Sigmoid colon (tissue), 4 donors: Measurements from ENCODE around the gene PBLD.

Experiments used
- CTCF ChIP-seq, 4 experiments: fragments of 450-650 bp in 3 of 4; fragments of 200-600 bp in 1 of 4; IDR thresholded peaks; one replicate each; pipeline ENCODE4 v1.5.1; 2016 to 2019; ENCODE audit warnings: antibody characterized with exemption in 4 of 4, mild to moderate bottlenecking in 3 of 4, moderate library complexity in 2 of 4
- EP300 ChIP-seq, 4 donors: sonication (generic); formaldehyde crosslinking; IDR thresholded peaks; one replicate each; pipeline ENCODE4 v1.6.1; 2017; ENCODE audit warnings: antibody characterized with exemption in 4 of 4
- POLR2AphosphoS5 ChIP-seq, 4 donors: sonication (generic); formaldehyde crosslinking; IDR thresholded peaks; one replicate each; pipeline ENCODE4 v1.6.1; 2017; ENCODE audit warnings: antibody characterized with exemption in 4 of 4

DNA sequence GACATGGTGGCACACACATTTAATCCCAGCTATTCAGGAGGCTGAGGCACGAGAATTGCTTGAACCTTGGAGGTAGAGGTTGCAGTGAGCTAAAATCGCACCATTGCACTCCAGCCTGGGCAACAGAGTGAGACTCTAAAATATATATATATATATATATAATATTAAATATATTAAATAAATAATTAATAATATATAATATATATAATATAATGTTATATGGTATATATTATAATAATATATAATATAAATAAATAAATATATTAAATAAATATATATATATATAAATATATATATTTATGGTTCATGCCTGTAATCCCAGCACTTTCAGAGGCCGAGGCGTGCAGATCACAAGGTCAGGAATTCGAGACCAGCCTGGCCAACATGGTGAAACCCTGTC, 33.9 kb upstream of the PBLD start:
- TF ChIP-seq POLR2AphosphoS5 (IDR thresholded peaks at IDR 0.05) (no peak), CTCF (IDR thresholded peaks at IDR 0.05) (no peak), EP300 (IDR thresholded peaks at IDR 0.05) (no peak)
